Measurements from ENCODE around the gene MTHFD1L. TPM values are rescaled to one million over a fixed set of nuclear protein-coding genes. Genes with fewer than 3 reads are reported as not detected.

Gene MTHFD1L
- total RNA-seq, 2 donors from 2014 or later: 4.1 to 12.2 TPM

DNA sequence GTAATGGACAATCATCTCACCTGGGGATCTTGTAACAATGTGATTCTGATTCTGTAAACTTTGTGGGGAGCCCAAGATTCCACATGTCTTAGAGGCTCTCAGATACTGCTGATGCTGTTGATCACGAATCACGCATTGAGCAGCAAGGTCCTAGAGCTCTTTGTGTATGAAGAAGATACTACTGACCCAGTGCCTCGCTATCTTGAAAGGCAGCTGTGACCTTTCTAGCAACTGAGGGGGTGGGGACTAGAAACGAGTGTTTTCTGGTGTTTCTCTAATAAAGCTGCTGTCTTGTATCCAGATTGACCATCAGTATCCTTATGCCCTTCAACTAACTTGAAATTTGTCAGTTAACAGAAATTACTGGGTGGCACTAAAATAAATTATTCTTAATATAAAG, 142.9 kb downstream of the MTHFD1L start:
- peak; percentile 9 for DNase-seq (ENCODE audit: low spot score)
- Histone ChIP-seq H3K9me3 (no peaks in the 10 kb centered on the region), H3K4me3 (no peak overlapping the region), H3K36me3 (no peaks in the 10 kb centered on the region), H3K4me1 (peaks cover 0 to 6% of the 10 kb centered on the region in 2 donors), H3K27ac (no peak overlapping the region), H3K27me3 (no peaks in the 10 kb centered on the region)
- TF ChIP-seq, protein P1, sequence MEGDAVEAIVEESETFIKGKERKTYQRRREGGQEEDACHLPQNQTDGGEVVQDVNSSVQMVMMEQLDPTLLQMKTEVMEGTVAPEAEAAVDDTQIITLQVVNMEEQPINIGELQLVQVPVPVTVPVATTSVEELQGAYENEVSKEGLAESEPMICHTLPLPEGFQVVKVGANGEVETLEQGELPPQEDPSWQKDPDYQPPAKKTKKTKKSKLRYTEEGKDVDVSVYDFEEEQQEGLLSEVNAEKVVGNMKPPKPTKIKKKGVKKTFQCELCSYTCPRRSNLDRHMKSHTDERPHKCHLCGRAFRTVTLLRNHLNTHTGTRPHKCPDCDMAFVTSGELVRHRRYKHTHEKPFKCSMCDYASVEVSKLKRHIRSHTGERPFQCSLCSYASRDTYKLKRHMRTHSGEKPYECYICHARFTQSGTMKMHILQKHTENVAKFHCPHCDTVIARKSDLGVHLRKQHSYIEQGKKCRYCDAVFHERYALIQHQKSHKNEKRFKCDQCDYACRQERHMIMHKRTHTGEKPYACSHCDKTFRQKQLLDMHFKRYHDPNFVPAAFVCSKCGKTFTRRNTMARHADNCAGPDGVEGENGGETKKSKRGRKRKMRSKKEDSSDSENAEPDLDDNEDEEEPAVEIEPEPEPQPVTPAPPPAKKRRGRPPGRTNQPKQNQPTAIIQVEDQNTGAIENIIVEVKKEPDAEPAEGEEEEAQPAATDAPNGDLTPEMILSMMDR (IDR thresholded peaks at IDR 0.05): no peak

DNA sequence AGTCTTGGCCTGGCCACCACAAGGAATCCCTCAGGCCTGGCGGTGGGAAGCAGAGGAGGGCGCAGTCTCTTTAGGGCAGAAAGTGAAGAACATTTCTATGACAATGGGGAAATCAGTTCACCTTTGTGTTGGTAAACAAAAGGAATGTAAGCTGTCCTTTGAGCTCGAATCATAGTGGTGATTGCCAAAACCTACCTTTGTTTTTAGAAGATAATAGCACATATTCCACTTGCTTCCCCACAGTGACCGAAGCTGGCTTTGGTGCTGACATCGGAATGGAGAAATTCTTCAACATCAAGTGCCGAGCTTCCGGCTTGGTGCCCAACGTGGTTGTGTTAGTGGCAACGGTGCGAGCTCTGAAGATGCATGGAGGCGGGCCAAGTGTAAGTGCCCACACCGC, 144.1 kb downstream of the MTHFD1L start:
- peaks cover 0 to 2% of the 10 kb centered on the region in 2 donors for H3K4me1 ChIP-seq
- TF ChIP-seq, protein P1 (IDR thresholded peaks at IDR 0.05): no peak
- DNase-seq (ENCODE audit: low spot score): no peak

DNA sequence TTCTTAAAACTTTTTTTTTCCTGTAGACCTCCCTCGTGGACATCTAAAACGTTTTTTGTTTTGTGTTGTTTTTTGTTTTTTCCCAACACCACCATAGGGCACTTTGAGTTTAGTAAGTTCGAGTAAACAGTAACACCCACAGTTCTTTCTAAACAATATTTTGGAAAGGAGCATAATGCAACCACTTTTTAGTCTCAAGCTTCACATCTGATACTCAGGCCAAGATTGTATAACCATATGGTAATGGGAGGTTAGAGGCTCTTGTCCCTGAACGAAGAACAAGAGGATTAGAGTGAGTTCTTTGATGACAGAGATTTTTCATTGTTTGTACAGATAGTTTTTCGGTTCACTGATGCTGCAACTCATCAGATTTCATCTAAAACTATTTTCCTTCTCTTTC, 144.6 kb downstream of the MTHFD1L start:
- Histone ChIP-seq H3K27ac (no peak overlapping the region), H3K36me3 (peaks cover 4% of the 10 kb centered on the region), H3K4me1 (peaks cover 0 to 3% of the 10 kb centered on the region in 2 donors), H3K9me3 (no peaks in the 10 kb centered on the region), H3K27me3 (no peaks in the 10 kb centered on the region), H3K4me3 (no peak overlapping the region)
- TF ChIP-seq, protein P1 (IDR thresholded peaks at IDR 0.05): no peak
- no peak for DNase-seq (ENCODE audit: low spot score)

More for the DNA sequence above, 144.1 kb downstream of the MTHFD1L start:
- no peak overlapping the region for H3K27ac ChIP-seq
- H3K27me3 ChIP-seq: no peaks in the 10 kb centered on the region
- no peak overlapping the region for H3K4me3 ChIP-seq
- peaks cover 4% of the 10 kb centered on the region for H3K36me3 ChIP-seq
- H3K9me3 ChIP-seq: no peaks in the 10 kb centered on the region

DNA sequence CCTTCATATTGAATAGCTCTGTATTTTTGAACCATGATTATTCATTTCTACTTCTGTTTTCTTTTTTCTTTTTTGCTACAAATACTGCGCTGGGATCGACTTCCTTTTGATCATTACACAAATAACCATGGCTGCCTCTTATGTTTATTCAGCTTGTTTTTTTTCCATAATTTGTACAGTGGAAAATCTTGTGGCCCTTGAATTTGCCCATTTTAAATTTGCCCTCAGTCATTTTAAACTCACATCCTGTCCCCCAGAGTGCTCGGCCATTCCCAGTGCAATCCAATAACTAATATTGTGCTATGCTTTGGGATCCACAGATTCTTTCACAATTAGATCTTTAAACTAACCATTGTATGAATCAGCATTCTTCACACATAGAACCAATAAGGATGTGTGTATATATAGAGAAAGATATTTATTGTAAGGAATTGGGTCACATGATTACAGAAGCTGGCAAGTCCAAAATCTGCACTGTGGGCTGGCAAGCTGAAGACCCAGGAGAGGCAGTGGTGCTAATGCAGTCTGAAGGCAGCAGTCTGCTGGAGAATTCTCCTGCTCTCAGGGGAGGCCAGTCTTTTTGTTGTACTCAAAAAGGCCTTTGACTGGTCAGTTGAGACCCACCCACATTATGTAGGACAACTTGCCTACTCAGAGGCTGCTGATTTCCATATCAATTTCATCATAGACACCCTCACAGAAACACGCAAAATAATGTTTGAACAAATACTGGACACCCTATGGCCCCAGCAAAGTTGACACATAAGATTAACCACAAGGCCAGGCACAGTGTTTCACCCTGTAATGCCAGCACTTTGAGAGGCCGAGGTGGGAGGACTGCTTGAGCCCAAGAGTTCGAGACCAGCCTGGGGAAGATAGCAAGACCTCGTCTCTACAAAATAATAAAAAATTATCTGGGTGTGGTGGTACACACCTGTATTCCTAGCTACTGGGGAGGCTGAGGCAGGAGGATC, 147.1 kb downstream of the MTHFD1L start:
- H3K4me1 ChIP-seq: peaks cover 0 to 3% of the 10 kb centered on the region in 2 donors
- no peak overlapping the region for H3K27ac ChIP-seq
- peaks cover 4% of the 10 kb centered on the region for H3K36me3 ChIP-seq
- TF ChIP-seq, protein P1 (IDR thresholded peaks at IDR 0.05): no peak
- no peak overlapping the region for H3K4me3 ChIP-seq
- no peaks in the 10 kb centered on the region for H3K9me3 ChIP-seq
- H3K27me3 ChIP-seq: no peaks in the 10 kb centered on the region
- DNase-seq (ENCODE audit: low spot score): peak; percentile 47

DNA sequence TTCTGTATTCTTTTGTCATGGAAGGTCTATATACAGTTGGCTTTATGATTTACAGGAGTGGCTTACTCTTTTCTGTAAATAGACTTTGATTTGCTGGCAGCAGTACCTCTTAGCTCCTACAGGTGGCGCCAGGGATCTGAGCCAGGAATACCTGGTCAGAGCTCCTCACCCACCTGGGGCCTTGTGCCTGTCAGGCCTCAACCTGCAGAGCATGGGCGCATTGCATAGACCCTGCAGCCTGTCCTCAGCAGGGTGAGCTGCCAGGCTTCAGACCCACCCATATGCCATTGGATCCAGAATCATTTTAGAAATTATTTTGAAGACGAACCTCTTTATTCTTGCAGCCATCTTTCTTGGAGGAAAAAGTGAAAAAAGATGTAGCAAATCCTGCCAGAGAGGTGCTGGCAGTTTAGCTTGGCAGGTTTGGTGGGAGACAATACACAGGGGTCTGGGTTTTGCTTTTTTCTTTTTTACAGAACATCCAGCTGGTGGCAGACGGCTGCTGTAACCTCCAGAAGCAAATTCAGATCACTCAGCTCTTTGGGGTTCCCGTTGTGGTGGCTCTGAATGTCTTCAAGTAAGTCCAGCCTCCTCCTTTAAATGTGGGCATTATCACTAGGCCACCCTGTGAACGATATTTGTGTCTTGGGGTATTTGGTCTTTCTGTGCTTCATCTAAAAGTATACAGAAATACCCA, 149.1 kb downstream of the MTHFD1L start:
- Histone ChIP-seq H3K9me3 (no peaks in the 10 kb centered on the region), H3K27me3 (no peaks in the 10 kb centered on the region), H3K27ac (no peak overlapping the region), H3K4me1 (peaks cover 0 to 3% of the 10 kb centered on the region in 2 donors), H3K4me3 (no peak overlapping the region), H3K36me3 (peaks cover 4% of the 10 kb centered on the region)
- TF ChIP-seq, protein P1 (IDR thresholded peaks at IDR 0.05): peak; percentile 97 to 98
- DNase-seq (ENCODE audit: low spot score): peak; percentile 74

All from right atrium auricular region (tissue), 2 donors.